Activated CD4-positive, CD25-positive, alpha-beta regulatory T cell treated with anti-CD3 and anti-CD28 coated beads, Interleukin-2, amount 50 U/mL, for 24 hours (primary cell): ENCODE data around the gene CADM4.
A peak's percentile ranks its signal among the peaks of the same experiment; 100 is the strongest.

Experiments
- ATAC-seq, 2 donors: fragments of 150-1000 bp; cut with Tn5 transposase; one replicate each; pipeline ENCODE4 v1.10.0; 2021; ENCODE audit warnings: mild to moderate bottlenecking in 1 of 2, moderate library complexity in 1 of 2

Gene CADM4

GRCh38 chr19:43633520-43633919 is 6.1 kb downstream of the CADM4 start:
- no peak for ATAC-seq

GRCh38 chr19:43631491-43631890 is 8.2 kb downstream of the CADM4 start:
- ATAC-seq: no peak

GRCh38 chr19:43628646-43629326 is 10.9 kb downstream of the CADM4 start:
- ATAC-seq: no peak

GRCh38 chr19:43626838-43627237 is 12.8 kb downstream of the CADM4 start:
- ATAC-seq: no peak

- no peak for ATAC-seq
These were observed 13.6 kb downstream of the CADM4 start for GRCh38 chr19:43625918-43626579.

GRCh38 chr19:43624933-43625332 is 14.7 kb downstream of the CADM4 start:
- peak; percentile 80 to 88 for ATAC-seq

GRCh38 chr19:43623889-43624670 is 15.6 kb downstream of the CADM4 start:
- no peak for ATAC-seq

GRCh38 chr19:43622956-43623355 is 16.7 kb downstream of the CADM4 start:
- no peak for ATAC-seq

- ATAC-seq: no peak
These were observed 17.6 kb downstream of the CADM4 start for GRCh38 chr19:43622070-43622469.

GRCh38 chr19:43620061-43621001 is 19.3 kb downstream of the CADM4 start:
- ATAC-seq: no peak

- peak; percentile 89 to 94 for ATAC-seq
These were observed 20.2 kb downstream of the CADM4 start, which contains the start of gene ZNF428 for GRCh38 chr19:43619262-43620060. TSS of gene ZNF428 (minus strand) at chr19:43619629. CDS start at chr19:43614304, 5,325 bp downstream.

- ATAC-seq: peak; percentile 38 to 50
These were observed 20.8 kb downstream of the CADM4 start for GRCh38 chr19:43618921-43619261.

- ATAC-seq: no peak
These were observed 22.7 kb downstream of the CADM4 start for GRCh38 chr19:43616954-43617353.

GRCh38 chr19:43616306-43616705 is 23.3 kb downstream of the CADM4 start:
- ATAC-seq: no peak

- no peak for ATAC-seq
These were observed 27.3 kb downstream of the CADM4 start for GRCh38 chr19:43612374-43612773.

- ATAC-seq: no peak
These were observed 27.9 kb downstream of the CADM4 start, which contains the start of gene SRRM5 for GRCh38 chr19:43611788-43612187. TSS of gene SRRM5 (plus strand) at chr19:43612088. CDS start at chr19:43612122, 34 bp downstream.

GRCh38 chr19:43610493-43610892 is 29.2 kb downstream of the CADM4 start:
- ATAC-seq: no peak

GRCh38 chr19:43609872-43610271 is 29.8 kb downstream of the CADM4 start:
- ATAC-seq: no peak

- ATAC-seq: no peak
These were observed 32.1 kb downstream of the CADM4 start for GRCh38 chr19:43607238-43608205.

- no peak for ATAC-seq
These were observed 33.0 kb downstream of the CADM4 start for GRCh38 chr19:43606569-43607229.
